NCI-H2196 (cell line): Measurements from ENCODE around the gene WBP1.

Experiments used
- DNase-seq: peaks from one replicate; lab custom pipeline; 2025; ENCODE audit not compliant: unreplicated experiment; lab: John Stamatoyannopoulos, UW

The WBP1 gene

DNA sequence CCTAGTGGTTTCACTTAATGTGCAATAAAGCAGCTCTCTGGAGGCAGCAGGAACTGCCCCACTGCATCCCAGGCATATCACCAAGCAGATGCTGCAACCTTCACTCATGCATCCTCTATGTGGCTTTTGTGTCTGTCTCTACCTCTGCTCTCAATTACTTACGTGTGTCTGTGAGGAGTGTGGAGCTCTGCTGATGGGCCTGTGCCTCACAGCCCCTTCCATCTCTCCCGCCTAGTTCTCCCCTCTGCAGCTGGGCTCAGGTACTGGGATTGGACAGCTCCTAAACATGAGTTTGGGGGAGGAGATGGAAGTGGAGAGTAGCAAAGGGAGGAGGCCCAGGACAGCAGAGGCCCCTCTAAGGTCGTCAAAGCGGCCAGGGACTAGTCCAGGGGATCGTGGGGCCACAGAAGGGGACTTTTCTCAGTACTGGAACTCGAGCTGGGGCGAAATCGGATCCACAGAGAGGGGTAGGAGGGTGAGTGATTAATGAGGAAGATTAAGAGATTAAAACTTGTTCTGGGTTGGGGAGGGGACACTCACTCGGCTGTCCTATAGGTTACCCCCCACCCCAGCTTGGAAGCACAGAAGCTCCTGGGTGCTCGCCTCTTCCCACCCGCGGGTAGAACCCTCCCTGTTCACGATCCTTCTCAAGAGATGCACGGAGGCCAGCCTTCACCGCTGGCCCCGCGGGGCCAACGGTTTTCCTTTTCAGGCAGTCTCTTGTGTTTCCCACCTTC, 43.3 kb downstream of the WBP1 start:
- DNase-seq, result no peak

GRCh38 chr2:74502147-74502719, 44.0 kb downstream of the WBP1 start:
- DNase-seq, result no peak

DNA sequence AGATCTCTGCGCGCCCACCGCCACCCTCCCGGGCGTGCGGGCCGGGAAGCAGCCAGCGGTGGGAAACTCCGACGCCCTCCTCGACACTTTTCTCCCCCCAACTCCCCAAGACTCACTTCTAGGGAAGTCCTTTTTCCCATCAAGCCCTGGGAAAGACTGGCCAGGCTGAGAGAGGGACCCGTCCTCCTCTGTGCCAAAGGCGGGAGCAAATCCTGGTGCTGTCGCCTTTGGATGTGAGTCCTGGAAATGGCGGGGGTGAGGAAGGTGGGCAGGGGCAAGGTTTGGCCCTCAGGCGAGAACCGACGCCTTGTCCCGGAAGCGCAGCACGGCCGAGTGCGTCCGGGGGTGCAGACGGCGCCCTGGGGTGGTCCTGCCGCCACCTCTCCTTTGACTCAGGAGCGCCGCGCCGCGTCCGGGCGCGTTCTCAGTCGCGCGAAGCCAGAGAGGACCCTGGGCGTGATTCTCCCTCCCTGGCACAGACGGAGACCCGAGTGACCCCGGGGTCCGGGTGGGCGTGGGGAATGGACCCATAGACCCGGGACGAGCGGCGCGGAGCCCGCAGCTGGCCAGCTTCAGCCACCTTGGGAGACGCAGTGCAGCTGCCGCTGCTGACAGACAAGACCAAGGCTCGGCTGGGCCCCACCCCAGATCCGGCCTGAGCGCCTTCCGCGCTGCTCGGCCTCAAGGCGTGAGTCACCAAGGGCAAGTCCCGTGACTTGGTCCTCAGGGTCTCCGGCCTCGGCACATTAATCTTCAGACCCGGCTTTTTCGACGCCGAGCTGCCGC, 44.7 kb downstream of the WBP1 start:
- no peak for DNase-seq

GRCh38 chr2:74503506-74504475, 45.6 kb downstream of the WBP1 start:
- no peak for DNase-seq

GRCh38 chr2:74504591-74504990, 46.4 kb downstream of the WBP1 start:
- no peak for DNase-seq

DNA sequence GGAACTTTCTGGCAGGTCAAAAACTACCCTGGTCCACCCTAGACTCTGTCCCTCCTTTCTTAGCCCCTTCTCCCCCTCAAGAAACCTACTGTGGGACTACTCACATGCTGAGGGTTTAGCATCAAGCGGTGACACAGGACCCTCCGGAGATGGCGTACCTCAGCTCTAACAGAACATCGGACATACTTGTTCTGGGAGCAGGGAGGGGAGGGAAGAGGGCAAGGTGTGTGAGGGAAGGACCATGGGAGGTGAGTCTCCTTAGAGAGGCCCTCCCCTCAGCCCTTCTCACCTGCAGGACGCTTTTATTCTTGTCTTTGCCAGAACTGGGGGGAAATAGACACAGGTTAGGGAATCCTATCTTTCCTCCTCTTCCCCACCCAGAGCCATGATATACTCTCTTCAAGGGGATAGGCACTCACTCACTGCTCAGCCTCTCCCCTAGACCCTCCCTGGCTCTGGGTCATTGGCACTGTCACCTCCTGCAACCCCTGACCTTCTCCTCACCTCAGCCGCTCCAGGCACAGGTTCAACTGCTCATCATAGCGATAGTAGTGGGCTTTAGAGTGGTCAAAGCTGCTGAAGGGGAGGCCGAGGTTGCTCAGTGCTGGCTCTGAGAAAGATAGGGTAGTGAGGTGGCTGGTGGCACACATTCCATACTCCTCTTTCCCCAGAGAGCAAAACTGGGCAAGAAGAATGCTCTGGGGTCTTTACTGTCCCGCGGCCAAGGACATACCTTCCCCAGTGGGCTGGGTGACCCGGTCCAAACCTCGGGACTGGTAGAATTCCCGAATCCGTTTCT, 47.4 kb downstream of the WBP1 start:
- DNase-seq, result no peak

DNA sequence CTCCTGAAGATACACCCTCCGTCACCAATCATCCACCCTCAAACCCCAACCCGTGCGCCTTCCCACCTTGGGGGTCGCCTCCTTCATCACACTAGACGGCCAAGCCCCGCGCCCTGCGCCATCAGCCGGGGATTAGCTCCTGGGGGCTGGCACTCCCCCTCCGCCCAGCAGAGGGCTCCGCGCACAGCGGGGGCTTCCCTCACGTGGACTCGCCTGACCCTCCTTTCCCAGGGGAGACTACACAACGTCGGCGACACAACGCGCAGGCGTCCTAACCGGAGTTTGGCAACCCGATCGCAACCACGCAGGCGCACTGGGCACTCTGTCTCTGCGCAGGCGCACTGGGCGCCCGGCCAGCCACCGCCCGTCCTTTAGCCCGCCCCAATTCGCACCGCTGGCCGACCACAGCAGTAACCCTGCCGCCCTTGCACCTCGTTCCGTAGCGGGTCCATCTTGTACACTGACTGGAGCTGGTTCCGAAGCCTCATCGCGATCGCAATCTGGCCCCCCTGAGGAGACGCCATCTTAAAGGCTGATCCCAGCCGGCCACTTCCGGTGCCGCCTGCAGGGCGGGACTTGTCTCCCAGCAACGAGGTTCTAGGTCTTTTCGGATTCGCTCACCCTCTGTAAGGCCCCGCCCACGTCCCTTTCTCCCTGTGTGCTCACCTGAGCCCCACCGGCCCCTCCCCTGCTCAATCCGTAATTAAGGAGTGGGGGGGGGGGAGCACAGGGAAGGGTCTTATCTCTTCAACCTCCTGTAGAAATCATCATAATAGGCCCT, 49.1 kb downstream of the WBP1 start, which contains the start of gene PCGF1:
Gene PCGF1 (minus strand): TSS at position 551 of the 781 bp plus-strand sequence. CDS start 27 bp downstream, at position 524.
- DNase-seq, result peak; percentile 90

DNA sequence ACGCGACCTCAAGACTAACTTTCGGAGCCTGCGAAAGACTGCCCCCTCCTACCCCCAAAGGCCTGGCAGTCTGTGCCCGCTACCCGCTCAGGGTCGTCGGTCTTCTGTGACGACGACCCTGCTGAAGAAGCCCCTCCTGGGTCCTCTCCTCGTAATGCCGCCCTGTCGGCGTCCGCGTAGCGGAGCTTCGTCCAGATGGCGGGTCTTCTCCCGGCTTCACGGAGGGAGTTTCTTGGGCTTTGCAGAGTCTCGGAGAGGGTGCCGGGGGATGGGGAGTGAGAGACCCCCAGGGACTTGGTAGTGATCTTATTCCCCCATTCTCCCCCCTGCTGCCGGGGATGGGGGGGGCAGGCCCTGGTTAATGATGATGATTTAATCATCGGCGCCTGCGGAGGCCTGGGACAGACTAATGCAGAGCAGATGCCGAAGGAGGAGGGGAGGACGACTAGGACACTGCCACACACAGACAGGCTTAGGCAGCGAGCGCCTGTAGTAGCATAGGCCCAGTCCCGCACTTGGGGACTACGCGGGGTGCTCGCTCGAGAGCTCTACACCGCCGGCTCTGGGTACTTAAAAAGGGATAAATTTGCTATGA, 49.8 kb downstream of the WBP1 start:
- no peak for DNase-seq

GRCh38 chr2:74510272-74510671, 52.0 kb downstream of the WBP1 start:
- DNase-seq, result no peak
